B cell (primary cell): ENCODE measurements around the gene ZNF333. TPM values are rescaled to one million over a fixed set of nuclear protein-coding genes. Genes with fewer than 3 reads are reported as not detected.

Experiments used
- ATAC-seq: fragments of 200-7000 bp; cut with Tn5 transposase; one replicate; pipeline ENCODE4 v1.10.0; 2021; ENCODE audit warnings: low read depth, mild to moderate bottlenecking, moderate number of reproducible peaks, moderate library complexity
- CTCF ChIA-PET: fragments of 350-600 bp; sonication (Branson Sonifier 250); formaldehyde crosslinking; loops from one replicate; lab custom pipeline; 2021; ENCODE audit warnings: antibody characterized with exemption, inconsistent platforms; lab: Charles Lee
- POLR2A ChIA-PET: fragments of 350-600 bp; sonication (Branson Sonifier 250); formaldehyde crosslinking; loops from one replicate; lab custom pipeline; 2021; ENCODE audit warnings: antibody characterized with exemption; lab: Charles Lee
- DNase-seq: peaks from one replicate; pipeline ENCODE4 v3.0.0; 2013
- H2AFZ ChIP-seq: 2 replicates; pipeline ENCODE4 v1.6.1; 2012; ENCODE audit warnings: mild to moderate bottlenecking, low read depth, low read length; ENCODE audit not compliant: insufficient read depth, poor library complexity, severe bottlenecking
- H3K27ac ChIP-seq, 2 donors: 1 replicate in 1 of 2; 2 replicates in 1 of 2; pipeline ENCODE4 v1.5.1; 2012 to 2013; ENCODE audit warnings: low read length in 2 of 2, mild to moderate bottlenecking in 2 of 2, moderate library complexity in 1 of 2
- H3K27me3 ChIP-seq, 4 experiments: fragments of 200-600 bp in 1 of 4; sonication (generic) in 1 of 4; replicated peaks in 1 of 4; 1 replicate in 2 of 4; 2 replicates in 2 of 4; pipeline versions ENCODE4 v1.6.1 to v1.7.0; 2013 to 2016; ENCODE audit warnings: low read length in 3 of 4, mild to moderate bottlenecking in 2 of 4, mixed read lengths in 1 of 4, moderate library complexity in 1 of 4; ENCODE audit not compliant: insufficient read depth in 4 of 4, control insufficient read depth in 3 of 4; ENCODE audit errors: control extremely low read depth in 1 of 4
- H3K36me3 ChIP-seq, 2 experiments: replicated peaks in 1 of 2; 1 replicate in 1 of 2; 2 replicates in 1 of 2; pipeline versions ENCODE4 v1.6.1 to v1.7.1; 2013; ENCODE audit warnings: low read length in 1 of 2; ENCODE audit not compliant: insufficient read depth in 2 of 2, control insufficient read depth in 1 of 2; ENCODE audit errors: control extremely low read depth in 1 of 2, extremely low read depth in 1 of 2
- H3K4me1 ChIP-seq, 2 donors: fragments of 200-600 bp in 1 of 2; sonication (generic) in 1 of 2; 1 replicate in 1 of 2; 2 replicates in 1 of 2; pipeline versions ENCODE4 v1.5.1 to v1.6.1; 2013 to 2017; ENCODE audit warnings: low read length in 2 of 2; ENCODE audit not compliant: control insufficient read depth in 2 of 2, insufficient read depth in 2 of 2
- H3K4me2 ChIP-seq: replicated peaks from 2 replicates; pipeline ENCODE3; 2012; ENCODE audit warnings: mild to moderate bottlenecking, low read depth, low read length; ENCODE audit not compliant: poor library complexity, severe bottlenecking
- H3K4me3 ChIP-seq, 5 experiments: fragments of 200-600 bp in 1 of 5; sonication (generic) in 1 of 5; 1 replicate in 3 of 5; 2 replicates in 2 of 5; pipeline versions ENCODE4 v1.5.1 to v1.7.0; 2011 to 2016; ENCODE audit warnings: low read length in 4 of 5, mild to moderate bottlenecking in 4 of 5, low read depth in 2 of 5, control low read depth in 1 of 5, moderate library complexity in 1 of 5; ENCODE audit not compliant: insufficient read depth in 1 of 5; ENCODE audit errors: control extremely low read depth in 1 of 5, extremely low read depth in 1 of 5
- H3K79me2 ChIP-seq: fragments of 200-600 bp; sonication (generic); one replicate; pipeline ENCODE4 v1.6.0; 2016; ENCODE audit warnings: low read length; ENCODE audit not compliant: control insufficient read depth, insufficient read depth
- H3K9ac ChIP-seq: fragments of 200-600 bp; sonication (generic); 2 replicates; pipeline ENCODE4 v1.6.1; 2017; ENCODE audit warnings: mild to moderate bottlenecking, low read length, moderate library complexity
- H3K9me3 ChIP-seq, 3 donors: one replicate each; pipeline versions ENCODE4 v1.6.1 to v1.7.1; 2013; ENCODE audit warnings: low read length in 2 of 3; ENCODE audit not compliant: control insufficient read depth in 2 of 3, insufficient read depth in 1 of 3; ENCODE audit errors: control extremely low read depth in 1 of 3
- H4K20me1 ChIP-seq: 2 replicates; pipeline ENCODE4 v1.6.0; 2012; ENCODE audit warnings: mild to moderate bottlenecking, low read length; ENCODE audit not compliant: insufficient read depth, control insufficient read depth, poor library complexity, severe bottlenecking
- H3K27ac Mint-ChIP-seq: one replicate; pipeline ENCODE4 v1.8.0; 2021; ENCODE audit warnings: mixed read lengths
- H3K27me3 Mint-ChIP-seq: one replicate; pipeline ENCODE4 v1.8.0; 2021; ENCODE audit warnings: mixed read lengths
- H3K4me1 Mint-ChIP-seq: one replicate; pipeline ENCODE4 v1.8.0; 2021; ENCODE audit warnings: mixed read lengths
- H3K4me3 Mint-ChIP-seq: one replicate; pipeline ENCODE4 v1.8.0; 2021; ENCODE audit warnings: mixed read lengths
- H3K9me3 Mint-ChIP-seq: one replicate; pipeline ENCODE4 v1.8.0; 2022; ENCODE audit warnings: mixed read lengths; ENCODE audit not compliant: insufficient read depth
- EZH2 ChIP-seq: IDR thresholded peaks from 2 replicates; pipeline ENCODE4 v1.6.1; 2012; ENCODE audit warnings: borderline replicate concordance, low read depth, mild to moderate bottlenecking, moderate library complexity, low read length; ENCODE audit not compliant: insufficient read depth, poor library complexity, severe bottlenecking
- WGBS: methylation state at CpG from one replicate; pipeline ENCODE4 v1.1.5; 2013; ENCODE audit warnings: missing lambda C conversion rate; ENCODE audit not compliant: insufficient coverage; 5-methylcytosine and 5-hydroxymethylcytosine counted together
- intact Hi-C: fragments of 100-400 bp; cut with micrococcal nuclease; formaldehyde crosslinking; loops from one replicate; pipeline ENCODE4 v1.10.0; 2022
- polyA plus RNA-seq: library from polyadenylated mRNA; depleted of rRNA; stranded (reverse); fragments of >200 nt; gene quantifications from 2 replicates; pipeline ENCODE4 v1.2.3, GENCODE V29; 2012
- total RNA-seq, 2 donors: library from RNA; stranded (reverse); fragments of 120-200 nt in 1 of 2; gene quantifications; 1 replicate in 1 of 2; 2 replicates in 1 of 2; pipeline versions ENCODE4 v1.2.3 to v1.2.4, GENCODE V29; 2013 to 2022
- TF ChIP-seq, protein P1 (sequence below): fragments of 200-600 bp; IDR thresholded peaks from one replicate; pipeline ENCODE4 v1.8.0; 2022; ENCODE audit warnings: antibody characterized with exemption, mild to moderate bottlenecking

Gene ZNF333
- total and polyA plus RNA-seq, 2 donors (not counting 1 experiment from before 2014, with no cell fraction given) = 23.2 to 36.9 TPM

DNA sequence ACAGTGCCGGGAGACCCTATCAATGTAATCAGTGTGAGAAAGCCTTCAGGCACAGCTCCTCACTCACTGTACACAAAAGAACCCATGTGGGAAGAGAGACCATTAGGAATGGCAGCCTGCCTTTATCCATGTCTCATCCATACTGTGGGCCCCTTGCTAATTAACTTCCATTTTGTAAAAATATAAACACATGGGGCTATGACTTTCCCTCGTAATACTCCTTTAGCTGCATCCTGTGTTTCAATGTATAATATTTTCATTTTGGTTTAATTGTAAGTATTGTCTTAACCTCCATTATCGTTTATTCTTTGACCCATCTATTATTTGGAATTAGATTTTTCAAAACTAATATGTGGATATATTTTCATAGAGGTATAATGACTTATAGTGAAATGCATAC lies 29.3 kb downstream of the ZNF333 start:
- intact Hi-C loops = no loop called here
- H3K79me2 ChIP-seq = no peaks in the 10 kb centered on the region
- no peak overlapping the region for H3K4me3 Mint-ChIP-seq
- ChIA-PET POLR2A (interaction anchor here (0.5 kb wide), 1 partner anchor 40 kb away, joined by 5 read pairs; no protein-coding TSS in a partner anchor), CTCF (no interaction called here)
- H2AFZ ChIP-seq = no peak overlapping the region
- no peak overlapping the region for H3K4me3 ChIP-seq
- no peak overlapping the region for H3K9ac ChIP-seq
- DNase-seq (no peak), ATAC-seq (no peak)
- no peaks in the 10 kb centered on the region for H4K20me1 ChIP-seq
- peaks cover 17 to 74% (median 67%) of the 10 kb centered on the region in 3 donors for H3K9me3 ChIP-seq
- H3K27ac ChIP-seq = no peak overlapping the region
- peaks cover 12 to 48% of the 10 kb centered on the region in 2 experiments for H3K36me3 ChIP-seq
- H3K4me1 Mint-ChIP-seq = no peaks in the 10 kb centered on the region
- H3K4me2 ChIP-seq = no peak overlapping the region
- WGBS = no CpG with 5 or more reads among the region's 3 CpGs
- TF ChIP-seq, protein P1, sequence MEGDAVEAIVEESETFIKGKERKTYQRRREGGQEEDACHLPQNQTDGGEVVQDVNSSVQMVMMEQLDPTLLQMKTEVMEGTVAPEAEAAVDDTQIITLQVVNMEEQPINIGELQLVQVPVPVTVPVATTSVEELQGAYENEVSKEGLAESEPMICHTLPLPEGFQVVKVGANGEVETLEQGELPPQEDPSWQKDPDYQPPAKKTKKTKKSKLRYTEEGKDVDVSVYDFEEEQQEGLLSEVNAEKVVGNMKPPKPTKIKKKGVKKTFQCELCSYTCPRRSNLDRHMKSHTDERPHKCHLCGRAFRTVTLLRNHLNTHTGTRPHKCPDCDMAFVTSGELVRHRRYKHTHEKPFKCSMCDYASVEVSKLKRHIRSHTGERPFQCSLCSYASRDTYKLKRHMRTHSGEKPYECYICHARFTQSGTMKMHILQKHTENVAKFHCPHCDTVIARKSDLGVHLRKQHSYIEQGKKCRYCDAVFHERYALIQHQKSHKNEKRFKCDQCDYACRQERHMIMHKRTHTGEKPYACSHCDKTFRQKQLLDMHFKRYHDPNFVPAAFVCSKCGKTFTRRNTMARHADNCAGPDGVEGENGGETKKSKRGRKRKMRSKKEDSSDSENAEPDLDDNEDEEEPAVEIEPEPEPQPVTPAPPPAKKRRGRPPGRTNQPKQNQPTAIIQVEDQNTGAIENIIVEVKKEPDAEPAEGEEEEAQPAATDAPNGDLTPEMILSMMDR = no peak
- TF ChIP-seq EZH2 = no peak
- no peaks in the 10 kb centered on the region for H3K27me3 Mint-ChIP-seq
- no peaks in the 10 kb centered on the region for H3K27me3 ChIP-seq
- H3K9me3 Mint-ChIP-seq = peaks cover 40% of the 10 kb centered on the region
- H3K4me1 ChIP-seq = no peaks in the 10 kb centered on the region
- H3K27ac Mint-ChIP-seq = no peak overlapping the region

DNA sequence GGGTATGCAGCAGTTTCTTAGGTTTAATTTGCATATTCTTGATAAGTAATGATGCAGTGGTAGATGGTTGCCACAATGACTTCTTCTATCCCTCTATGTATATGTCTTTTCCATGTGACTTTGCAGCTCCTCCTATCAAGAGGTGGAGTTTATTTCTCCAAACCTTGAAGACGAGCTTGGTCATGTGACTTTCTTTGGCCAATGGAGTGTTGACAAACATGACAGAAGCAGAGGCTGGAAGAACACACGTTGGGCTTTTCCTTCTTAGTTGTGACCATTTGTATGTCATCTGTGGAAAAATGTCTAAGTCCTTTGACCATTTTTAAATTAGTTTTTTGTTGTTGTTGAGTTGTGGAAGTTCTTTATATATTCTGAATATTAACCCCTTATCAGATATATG lies 32.3 kb downstream of the ZNF333 start:
- H3K9me3 Mint-ChIP-seq = peaks cover 42% of the 10 kb centered on the region
- no peak for DNase-seq
- no peak for TF ChIP-seq EZH2
- TF ChIP-seq, protein P1 = no peak
- H3K4me2 ChIP-seq = no peak overlapping the region
- H3K9me3 ChIP-seq = peaks cover 17 to 75% (median 57%) of the 10 kb centered on the region in 3 donors
- H3K36me3 ChIP-seq = peaks cover 8 to 21% of the 10 kb centered on the region in 2 experiments
- H3K79me2 ChIP-seq = no peaks in the 10 kb centered on the region
- H3K4me3 Mint-ChIP-seq = no peak overlapping the region
- no peaks in the 10 kb centered on the region for H3K27me3 ChIP-seq
- no peaks in the 10 kb centered on the region for H3K4me1 Mint-ChIP-seq
- ChIA-PET POLR2A (no interaction called here), CTCF (no interaction called here)
- WGBS = 100% methylated on average over 1 of the region's 2 CpGs
- H3K4me3 ChIP-seq = no peak overlapping the region
- no peak overlapping the region for H3K9ac ChIP-seq
- no peak overlapping the region for H2AFZ ChIP-seq
- intact Hi-C loops = no loop called here
- H3K27me3 Mint-ChIP-seq = no peaks in the 10 kb centered on the region
- H4K20me1 ChIP-seq = no peaks in the 10 kb centered on the region
- ATAC-seq = no peak
- no peak overlapping the region for H3K27ac Mint-ChIP-seq
- no peak overlapping the region for H3K27ac ChIP-seq
- no peaks in the 10 kb centered on the region for H3K4me1 ChIP-seq
